Measurements from ENCODE around the gene SUN1. TPM values are rescaled to one million over a fixed set of nuclear protein-coding genes. Genes with fewer than 3 reads are reported as not detected.
"Not testable (repeated sequence)": the region's sequence is repeated elsewhere in the genome, so short reads cannot be mapped to it uniquely, and the experiment has no call there.

Gene SUN1
- total and polyA plus RNA-seq, 2 donors (not counting 1 experiment from before 2014, with no cell fraction given): 185 to 220 TPM

GRCh38 chr7:908591-909357, 76.5 kb downstream of the SUN1 start:
- not testable (repeated sequence) for H3K27me3 ChIP-seq (ENCODE audit: control insufficient read depth, insufficient read depth, low read length); H3K79me2 ChIP-seq (ENCODE audit: control insufficient read depth, insufficient read depth, low read length); H3K27ac ChIP-seq (ENCODE audit: insufficient read depth, low read length); H2AFZ ChIP-seq (ENCODE audit: low read length); H4K20me1 ChIP-seq (ENCODE audit: control insufficient read depth, extremely low read depth, insufficient read depth, low read length); H3K36me3 ChIP-seq (ENCODE audit: control insufficient read depth, insufficient read depth, low read length); H3K4me1 ChIP-seq (ENCODE audit: control insufficient read depth, extremely low read depth, insufficient read depth, low read length); H3K9me3 ChIP-seq (ENCODE audit: control insufficient read depth, insufficient read depth, low read depth, low read length)
- TF ChIP-seq CTCF (conservative IDR thresholded peaks at IDR 0.05 in 1 of 2, IDR thresholded peaks at IDR 0.05 in 1 of 2; ENCODE audit: low read depth in 1 of 2, low read length in 2 of 2): peak; percentile 58 to 70
- H3K4me3 ChIP-seq (replicated peaks in 1 of 4; ENCODE audit: control extremely low read depth in 1 of 4, insufficient read depth in 1 of 4, low read depth in 3 of 4, low read length in 4 of 4): peak overlapping the region in 1 of 4 experiments; percentile 25
- peak overlapping the region; percentile 13 for H3K4me2 ChIP-seq (ENCODE audit: extremely low read depth, insufficient read depth, low read length)
- peak overlapping the region; percentile 2 for H3K9ac ChIP-seq (ENCODE audit: insufficient read depth, low read length)
- DNase-seq (ENCODE audit: low read depth in 2 of 2): peak; percentile 27 to 40

GRCh38 chr7:909358-910329, 77.4 kb downstream of the SUN1 start:
- Histone ChIP-seq H4K20me1 (ENCODE audit: control insufficient read depth, extremely low read depth, insufficient read depth, low read length) (no peaks in the 10 kb centered on the region), H3K4me2 (ENCODE audit: extremely low read depth, insufficient read depth, low read length) (no peak overlapping the region), H3K27ac (ENCODE audit: insufficient read depth, low read length) (no peak overlapping the region), H3K4me1 (ENCODE audit: control insufficient read depth, extremely low read depth, insufficient read depth, low read length) (no peaks in the 10 kb centered on the region), H3K9me3 (ENCODE audit: control insufficient read depth, insufficient read depth, low read depth, low read length) (no peaks in the 10 kb centered on the region), H3K36me3 (ENCODE audit: control insufficient read depth, insufficient read depth, low read length) (no peaks in the 10 kb centered on the region), H3K27me3 (ENCODE audit: control insufficient read depth, insufficient read depth, low read length) (peaks cover 5% of the 10 kb centered on the region), H2AFZ (ENCODE audit: low read length) (no peak overlapping the region), H3K4me3 (replicated peaks in 1 of 4; ENCODE audit: control extremely low read depth in 1 of 4, insufficient read depth in 1 of 4, low read depth in 3 of 4, low read length in 4 of 4) (peak overlapping the region in 1 of 4 experiments; percentile 25), H3K79me2 (ENCODE audit: control insufficient read depth, insufficient read depth, low read length) (no peaks in the 10 kb centered on the region), H3K9ac (ENCODE audit: insufficient read depth, low read length) (peak overlapping the region; percentile 26)
- TF ChIP-seq EZH2 (IDR thresholded peaks at IDR 0.05; ENCODE audit: low read length, missing control alignments) (no peak), CTCF (conservative IDR thresholded peaks at IDR 0.05 in 1 of 2, IDR thresholded peaks at IDR 0.05 in 1 of 2; ENCODE audit: low read depth in 1 of 2, low read length in 2 of 2) (no peak)
- DNase-seq (ENCODE audit: low read depth in 2 of 2): peak; percentile 36 to 39

GRCh38 chr7:910441-910861, 78.2 kb downstream of the SUN1 start:
- TF ChIP-seq EZH2 (IDR thresholded peaks at IDR 0.05; ENCODE audit: low read length, missing control alignments) (no peak), CTCF (conservative IDR thresholded peaks at IDR 0.05 in 1 of 2, IDR thresholded peaks at IDR 0.05 in 1 of 2; ENCODE audit: low read depth in 1 of 2, low read length in 2 of 2) (no peak)
- H3K4me3 ChIP-seq (replicated peaks in 1 of 4; ENCODE audit: control extremely low read depth in 1 of 4, insufficient read depth in 1 of 4, low read depth in 3 of 4, low read length in 4 of 4): no peak overlapping the region
- no peaks in the 10 kb centered on the region for H3K9me3 ChIP-seq (ENCODE audit: control insufficient read depth, insufficient read depth, low read depth, low read length)
- no peaks in the 10 kb centered on the region for H3K36me3 ChIP-seq (ENCODE audit: control insufficient read depth, insufficient read depth, low read length)
- no peaks in the 10 kb centered on the region for H3K79me2 ChIP-seq (ENCODE audit: control insufficient read depth, insufficient read depth, low read length)
- H3K27me3 ChIP-seq (ENCODE audit: control insufficient read depth, insufficient read depth, low read length): peaks cover 2% of the 10 kb centered on the region
- no peaks in the 10 kb centered on the region for H3K4me1 ChIP-seq (ENCODE audit: control insufficient read depth, extremely low read depth, insufficient read depth, low read length)
- H3K9ac ChIP-seq (ENCODE audit: insufficient read depth, low read length): no peak overlapping the region
- DNase-seq (ENCODE audit: low read depth in 2 of 2): no peak
- no peak overlapping the region for H3K27ac ChIP-seq (ENCODE audit: insufficient read depth, low read length)
- no peak overlapping the region for H2AFZ ChIP-seq (ENCODE audit: low read length)
- no peaks in the 10 kb centered on the region for H4K20me1 ChIP-seq (ENCODE audit: control insufficient read depth, extremely low read depth, insufficient read depth, low read length)
- H3K4me2 ChIP-seq (ENCODE audit: extremely low read depth, insufficient read depth, low read length): no peak overlapping the region

Data from fibroblast of lung (primary cell).